GM21786 (cell line): Measurements from ENCODE around the gene PSMG1.

Experiments
- ATAC-seq: cut with Tn5 transposase; IDR thresholded peaks from one replicate; pipeline ENCODE4 v1.9.1; 2021; ENCODE audit not compliant: unreplicated experiment

The PSMG1 gene

DNA sequence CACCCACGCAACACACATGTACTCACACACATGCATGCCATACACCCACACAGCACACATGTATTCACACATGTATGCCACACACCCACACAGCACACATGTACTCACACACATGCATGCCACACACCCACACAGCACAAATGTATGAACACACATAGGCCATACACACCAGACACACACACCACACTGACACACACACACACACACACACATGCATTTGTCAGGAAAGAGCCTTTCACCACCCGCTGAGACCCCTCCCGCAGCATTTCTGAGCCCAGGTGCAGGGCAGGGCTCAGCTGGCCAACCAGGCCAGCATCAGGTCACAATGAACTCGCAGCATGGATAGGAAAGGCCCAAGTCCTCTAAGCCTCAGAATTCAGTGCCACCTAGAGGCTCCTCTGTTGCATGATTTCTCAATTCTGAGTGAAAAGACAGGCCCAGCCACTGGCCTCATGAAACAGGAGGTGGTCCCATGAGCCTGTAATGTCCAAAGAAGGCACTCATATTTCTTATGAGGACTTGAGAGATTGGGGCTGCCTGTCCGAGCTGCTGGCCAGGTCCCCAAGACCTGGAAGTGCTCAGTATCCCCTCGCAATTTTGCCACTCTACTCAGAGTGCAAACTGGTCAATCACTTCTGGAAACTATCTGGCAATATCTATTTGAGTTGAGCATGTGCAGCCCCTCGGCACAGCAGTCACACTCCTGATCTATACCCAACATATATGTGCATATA lies 57.3 kb downstream of the PSMG1 start:
- ATAC-seq = no peak
